Kidney (tissue), 14 donors: ENCODE measurements around the gene DIDO1. TPM values are rescaled to one million over a fixed set of nuclear protein-coding genes. Genes with fewer than 3 reads are reported as not detected.
"Not testable (repeated sequence)": the region's sequence is repeated elsewhere in the genome, so short reads cannot be mapped to it uniquely, and the experiment has no call there.

Source experiments
- DNase-seq, 5 donors: peaks; one replicate each; pipeline ENCODE4 v3.0.0-alpha.2; 2013 to 2020
- FAIRE-seq: peaks from 2 replicates; lab custom pipeline; 2012; peaks lifted over from hg19 to GRCh38; lab: Jason Lieb, UNC
- H3K27ac ChIP-seq, 2 donors: one replicate each; pipeline ENCODE4 v1.7.0; 2013; ENCODE audit warnings: low read depth in 2 of 2, low read length in 2 of 2, inconsistent platforms in 1 of 2
- H3K27me3 ChIP-seq: one replicate; pipeline ENCODE4 v1.7.1; 2013; ENCODE audit warnings: low read length, inconsistent platforms; ENCODE audit not compliant: control insufficient read depth, insufficient read depth
- H3K36me3 ChIP-seq, 3 donors: one replicate each; pipeline versions ENCODE4 v1.7.0 to v1.7.1; 2013; ENCODE audit warnings: low read length in 3 of 3, control low read depth in 1 of 3, inconsistent platforms in 1 of 3; ENCODE audit not compliant: insufficient read depth in 3 of 3, control insufficient read depth in 2 of 3
- H3K4me1 ChIP-seq, 3 donors: one replicate each; pipeline versions ENCODE4 v1.7.0 to v1.7.1; 2013; ENCODE audit warnings: low read length in 3 of 3, inconsistent platforms in 1 of 3, low read depth in 1 of 3; ENCODE audit not compliant: control insufficient read depth in 2 of 3, insufficient read depth in 2 of 3
- H3K4me3 ChIP-seq, 3 donors: one replicate each; pipeline versions ENCODE4 v1.7.0 to v1.8.1; 2013; ENCODE audit warnings: low read length in 3 of 3, control low read depth in 1 of 3, inconsistent platforms in 1 of 3
- H3K9ac ChIP-seq, 3 donors: one replicate each; pipeline versions ENCODE4 v1.7.0 to v1.7.1; 2013; ENCODE audit warnings: low read length in 3 of 3, control low read depth in 1 of 3, inconsistent platforms in 1 of 3
- H3K9me3 ChIP-seq, 3 donors: one replicate each; pipeline versions ENCODE4 v1.7.0 to v1.7.1; 2013; ENCODE audit warnings: low read length in 3 of 3, control low read depth in 1 of 3, inconsistent platforms in 1 of 3; ENCODE audit not compliant: control insufficient read depth in 2 of 3, insufficient read depth in 1 of 3
- intact Hi-C: fragments of 100-400 bp; cut with DNase I; formaldehyde crosslinking; loops from one replicate; pipeline ENCODE4 v1.11.1; 2022
- polyA plus RNA-seq: library from polyadenylated mRNA; stranded (reverse); fragments of 350-450 nt; fragmentation: Illumina TruSeq; extraction: RNeasy Lipid Tissue Mini Kit (QIAGEN cat#74804); gene quantifications from one replicate; pipeline ENCODE4 v1.2.3, GENCODE V29; 2014; ENCODE audit warnings: low read depth, low replicate concordance; ENCODE audit not compliant: insufficient read depth
- total RNA-seq: library from RNA; stranded (reverse); fragmentation: NEBNext Ultra II Directional; extraction: Animal tissue kit (Norgen Biotek cat#: 25700); gene quantifications from one replicate; pipeline ENCODE4 v1.2.1, GENCODE V29; 2021
- TF ChIP-seq, protein P1 (sequence below): IDR thresholded peaks from 3 replicates; pipeline ENCODE4 v1.5.1; 2012; ENCODE audit warnings: mild to moderate bottlenecking, moderate library complexity, borderline replicate concordance; ENCODE audit not compliant: insufficient read depth; ENCODE audit errors: extremely low read depth
- donor health status: control.
- donor health status: control.
- donor health status: control.
- donor health status: control.
- donor health status: control.
- donor health status: DM: yes; HTN: yes; CAD: no.
- donor health status: Normal renal cell carcinoma (clear cell type).

DIDO1 gene
- total and polyA plus RNA-seq, 2 donors from 2014 or later, result 23.0 to 67.9 TPM

DNA sequence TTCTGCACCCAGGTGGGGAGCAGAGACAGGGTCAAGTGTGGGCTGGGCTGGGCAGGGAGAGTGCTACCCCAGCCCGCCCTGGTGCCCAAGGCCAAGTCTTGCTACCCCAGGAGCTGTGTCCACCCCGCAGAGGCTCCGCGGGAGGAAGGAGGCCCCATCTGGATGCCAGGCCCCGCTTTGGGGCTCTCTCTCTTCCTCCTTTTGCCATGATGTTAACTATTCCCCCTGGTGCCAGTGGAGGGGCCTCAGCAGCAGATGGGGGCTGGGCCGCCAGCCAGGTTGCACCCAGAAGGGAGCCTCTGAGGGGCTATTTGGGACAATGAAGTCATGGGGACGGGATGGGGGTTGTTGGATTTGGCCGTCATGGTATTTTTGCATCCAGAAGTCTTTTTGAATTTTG, 35.5 kb upstream of the DIDO1 start:
- no peak for FAIRE-seq
- TF ChIP-seq, protein P1, sequence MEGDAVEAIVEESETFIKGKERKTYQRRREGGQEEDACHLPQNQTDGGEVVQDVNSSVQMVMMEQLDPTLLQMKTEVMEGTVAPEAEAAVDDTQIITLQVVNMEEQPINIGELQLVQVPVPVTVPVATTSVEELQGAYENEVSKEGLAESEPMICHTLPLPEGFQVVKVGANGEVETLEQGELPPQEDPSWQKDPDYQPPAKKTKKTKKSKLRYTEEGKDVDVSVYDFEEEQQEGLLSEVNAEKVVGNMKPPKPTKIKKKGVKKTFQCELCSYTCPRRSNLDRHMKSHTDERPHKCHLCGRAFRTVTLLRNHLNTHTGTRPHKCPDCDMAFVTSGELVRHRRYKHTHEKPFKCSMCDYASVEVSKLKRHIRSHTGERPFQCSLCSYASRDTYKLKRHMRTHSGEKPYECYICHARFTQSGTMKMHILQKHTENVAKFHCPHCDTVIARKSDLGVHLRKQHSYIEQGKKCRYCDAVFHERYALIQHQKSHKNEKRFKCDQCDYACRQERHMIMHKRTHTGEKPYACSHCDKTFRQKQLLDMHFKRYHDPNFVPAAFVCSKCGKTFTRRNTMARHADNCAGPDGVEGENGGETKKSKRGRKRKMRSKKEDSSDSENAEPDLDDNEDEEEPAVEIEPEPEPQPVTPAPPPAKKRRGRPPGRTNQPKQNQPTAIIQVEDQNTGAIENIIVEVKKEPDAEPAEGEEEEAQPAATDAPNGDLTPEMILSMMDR, result no peak
- Histone ChIP-seq H3K36me3 (no peaks in the 10 kb centered on the region), H3K27me3 (no peaks in the 10 kb centered on the region), H3K9me3 (no peaks in the 10 kb centered on the region), H3K4me3 (no peak overlapping the region), H3K9ac (no peak overlapping the region), H3K4me1 (no peaks in the 10 kb centered on the region), H3K27ac (no peak overlapping the region)
- intact Hi-C loops, result no loop called here
- DNase-seq, result peak in 1 of 5 donors; percentile 61

DNA sequence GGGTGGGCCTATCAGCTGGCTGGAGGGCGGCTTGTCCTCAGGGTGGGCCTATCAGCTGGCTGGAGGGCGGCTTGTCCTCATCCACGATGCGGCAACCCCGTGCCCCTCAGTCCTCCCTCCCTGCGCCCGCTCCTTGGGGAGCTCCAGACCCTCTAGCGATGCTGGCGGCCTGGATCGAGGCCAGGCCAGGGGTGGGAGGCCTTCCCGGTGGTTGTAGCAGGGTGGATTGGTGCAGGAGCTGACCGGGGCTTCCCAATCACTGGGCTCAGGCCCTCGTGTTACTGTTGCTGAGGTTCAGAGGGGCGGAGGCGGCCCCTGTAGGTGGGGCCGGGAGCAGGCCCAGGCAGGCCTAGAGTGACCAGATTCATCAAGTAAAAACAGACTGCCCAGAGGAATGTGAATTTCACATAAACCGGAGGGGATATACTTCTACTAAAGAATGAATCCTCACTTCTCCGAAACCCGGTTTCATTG, 35.0 kb upstream of the DIDO1 start:
- Histone ChIP-seq H3K27me3 (no peaks in the 10 kb centered on the region), H3K36me3 (no peaks in the 10 kb centered on the region), H3K9ac (no peak overlapping the region), H3K4me1 (no peaks in the 10 kb centered on the region), H3K9me3 (no peaks in the 10 kb centered on the region), H3K27ac (no peak overlapping the region), H3K4me3 (no peak overlapping the region)
- intact Hi-C loops, result no loop called here
- FAIRE-seq (no peak), DNase-seq (peak in 2 of 5 donors; percentile 65 to 78)
- TF ChIP-seq, protein P1, result no peak

DNA sequence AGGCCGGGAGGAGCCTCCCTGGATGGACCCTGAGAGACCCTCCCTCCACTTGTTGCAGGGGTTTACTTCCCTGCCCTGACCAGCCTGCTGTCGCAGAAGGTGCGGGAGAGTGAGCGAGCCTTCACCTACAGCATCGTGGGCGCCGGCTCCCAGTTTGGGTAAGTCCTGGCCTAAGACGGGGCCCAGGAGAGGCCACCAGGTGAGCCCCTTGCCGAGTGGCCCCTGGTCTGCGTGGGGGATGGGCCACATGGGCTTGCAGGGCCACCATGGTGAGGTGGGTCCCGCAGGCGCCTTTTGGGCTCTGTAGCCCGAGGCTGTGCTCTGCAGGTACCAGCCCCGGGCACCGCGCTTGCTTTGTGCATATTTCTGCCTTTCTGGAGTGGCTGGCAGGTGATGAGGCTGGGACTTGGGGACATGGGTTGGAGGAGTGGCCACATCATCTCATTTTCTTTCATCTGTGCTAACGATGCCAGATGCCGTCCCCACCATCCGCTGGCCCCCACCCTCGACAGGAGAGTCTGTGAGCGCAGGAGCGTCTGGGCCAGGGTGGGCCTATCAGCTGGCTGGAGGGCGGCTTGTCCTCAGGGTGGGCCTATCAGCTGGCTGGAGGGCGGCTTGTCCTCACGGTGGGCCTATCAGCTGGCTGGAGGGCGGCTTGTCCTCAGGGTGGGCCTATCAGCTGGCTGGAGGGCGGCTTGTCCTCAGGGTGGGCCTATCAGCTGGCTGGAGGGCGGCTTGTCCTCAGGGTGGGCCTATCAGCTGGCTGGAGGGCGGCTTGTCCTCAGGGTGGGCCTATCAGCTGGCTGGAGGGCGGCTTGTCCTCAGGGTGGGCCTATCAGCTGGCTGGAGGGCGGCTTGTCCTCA, 34.4 kb upstream of the DIDO1 start:
- peak in 1 of 5 donors; percentile 70 for DNase-seq
- H3K4me3 ChIP-seq, H3K36me3 ChIP-seq, FAIRE-seq, H3K27ac ChIP-seq, H3K9ac ChIP-seq, H3K4me1 ChIP-seq, H3K27me3 ChIP-seq, H3K9me3 ChIP-seq, intact Hi-C loops: not testable (repeated sequence)

DNA sequence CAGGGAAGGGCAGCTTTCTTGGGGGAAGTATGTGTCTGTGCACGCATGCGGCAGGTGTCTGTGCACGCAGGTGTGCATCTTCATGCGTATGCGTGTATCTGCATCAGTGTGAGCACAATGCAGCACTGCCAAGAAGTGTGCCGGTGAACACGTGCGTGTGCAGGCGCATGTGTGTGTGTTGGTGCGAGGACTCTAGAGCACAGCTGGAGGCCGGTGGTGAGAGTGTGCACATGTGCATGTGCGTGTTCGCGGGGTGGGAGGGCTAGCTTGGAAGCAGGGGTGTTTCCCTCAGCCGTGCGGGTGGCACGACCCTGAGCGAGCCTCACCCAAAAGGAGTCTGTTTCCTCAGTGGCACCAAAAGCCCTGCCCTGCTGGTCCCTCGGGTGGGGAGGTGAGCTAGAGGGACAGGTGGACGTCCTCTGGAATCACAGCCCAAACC, 33.7 kb upstream of the DIDO1 start:
- Histone ChIP-seq H3K4me3 (no peak overlapping the region), H3K27ac (no peak overlapping the region), H3K9me3 (no peaks in the 10 kb centered on the region), H3K27me3 (no peaks in the 10 kb centered on the region), H3K9ac (no peak overlapping the region), H3K4me1 (no peaks in the 10 kb centered on the region), H3K36me3 (no peaks in the 10 kb centered on the region)
- intact Hi-C loops, result no loop called here
- FAIRE-seq (no peak), DNase-seq (peak in 1 of 5 donors; percentile 58)
- TF ChIP-seq, protein P1, result no peak
